Bone marrow (tissue), 2 donors: Measurements from ENCODE around the gene ZNF410.
"Not testable (repeated sequence)": the region's sequence is repeated elsewhere in the genome, so short reads cannot be mapped to it uniquely, and the experiment has no call there.

ENCODE experiments used
- DNase-seq, 2 donors: peaks; one replicate each; lab custom pipeline; 2025; lab: John Stamatoyannopoulos, UW

Gene ZNF410

GRCh38 chr14:73887694-73888459 is 1.2 kb downstream of the ZNF410 start:
- DNase-seq: no peak

- DNase-seq: no peak
Observed at GRCh38 chr14:73888460-73888725, 1.7 kb downstream of the ZNF410 start.

- DNase-seq: no peak
Observed at GRCh38 chr14:73888971-73889370, 2.3 kb downstream of the ZNF410 start.

- no peak for DNase-seq
Observed at GRCh38 chr14:73889376-73889775, 2.7 kb downstream of the ZNF410 start.

- DNase-seq: not testable (repeated sequence)
Observed at GRCh38 chr14:73894180-73894687, 7.6 kb downstream of the ZNF410 start.

GRCh38 chr14:73895939-73896338 is 9.3 kb downstream of the ZNF410 start:
- no peak for DNase-seq

- DNase-seq: no peak
Observed at GRCh38 chr14:73896521-73896920, 9.9 kb downstream of the ZNF410 start.

GRCh38 chr14:73903028-73903427 is 16.4 kb downstream of the ZNF410 start:
- no peak for DNase-seq

GRCh38 chr14:73909681-73910080 is 23.0 kb downstream of the ZNF410 start:
- no peak for DNase-seq

GRCh38 chr14:73913256-73913655 is 26.6 kb downstream of the ZNF410 start:
- DNase-seq: no peak

- DNase-seq: no peak
Observed at GRCh38 chr14:73916324-73916723, 29.7 kb downstream of the ZNF410 start.

- not testable (repeated sequence) for DNase-seq
Observed at GRCh38 chr14:73919457-73919856, 32.8 kb downstream of the ZNF410 start.

- no peak for DNase-seq
Observed at GRCh38 chr14:73924337-73924736, 37.7 kb downstream of the ZNF410 start.

GRCh38 chr14:73935666-73936065 is 49.0 kb downstream of the ZNF410 start:
- DNase-seq: no peak

GRCh38 chr14:73936548-73936947 is 49.9 kb downstream of the ZNF410 start:
- DNase-seq: no peak

GRCh38 chr14:73937012-73937411 is 50.4 kb downstream of the ZNF410 start:
- no peak for DNase-seq

- DNase-seq: no peak
Observed at GRCh38 chr14:73942180-73942579, 55.5 kb downstream of the ZNF410 start.

- peak; percentile 42 to 65 for DNase-seq
Observed at GRCh38 chr14:73943083-73943482, 56.4 kb downstream of the ZNF410 start.

- no peak for DNase-seq
Observed at GRCh38 chr14:73944432-73945158, 57.9 kb downstream of the ZNF410 start.

GRCh38 chr14:73945159-73945670 is 58.6 kb downstream of the ZNF410 start:
- DNase-seq: no peak

- peak; percentile 92 for DNase-seq
Observed at GRCh38 chr14:73949752-73950734, 63.4 kb downstream of the ZNF410 start, which contains the start of the genes COQ6 and FAM161B. Gene COQ6 (plus strand): TSS chr14:73950302. CDS start chr14:73950333, 31 bp downstream. Gene FAM161B (minus strand): TSS chr14:73950094. CDS start chr14:73950026, 68 bp downstream.

GRCh38 chr14:73953731-73954130 is 67.1 kb downstream of the ZNF410 start:
- no peak for DNase-seq
